IMR-90 (cell line): ENCODE measurements around the gene NOG. TPM values are rescaled to one million over a fixed set of nuclear protein-coding genes. Genes with fewer than 3 reads are reported as not detected.

Experiments
- ATAC-seq: fragments of 200-7000 bp; cut with Tn5 transposase; 2 replicates; pipeline ENCODE4 v1.9.1; 2020; ENCODE audit warnings: low read depth, mild to moderate bottlenecking, moderate library complexity
- BruUV-seq: library from RNA; stranded (reverse); fragments of 400-500 nt; replicated peaks from 2 replicates; lab custom pipeline; 2021; lab: Mats Ljungman, UMichigan
- CTCF ChIA-PET: fragments of 300-600 bp; formaldehyde crosslinking; extraction: SDS; loops from one replicate; lab custom pipeline; 2021; ENCODE audit warnings: antibody characterized with exemption; lab: Yijun Ruan, JAX
- POLR2A ChIA-PET: fragments of 300-600 bp; sonication (Branson Sonifier 250); formaldehyde crosslinking; loops from one replicate; lab custom pipeline; 2022; ENCODE audit warnings: antibody characterized with exemption; ENCODE audit not compliant: unreplicated experiment; lab: Charles Lee
- DNase-seq: peaks from one replicate; pipeline ENCODE4 v3.0.0; 2013
- H2AFZ ChIP-seq: replicated peaks from 2 replicates; pipeline ENCODE3; 2013; ENCODE audit warnings: low read length, mild to moderate bottlenecking; ENCODE audit not compliant: poor library complexity
- H2AK5ac ChIP-seq: 2 replicates; pipeline ENCODE4 v1.6.1; 2013; ENCODE audit warnings: low read depth, low read length, inconsistent platforms
- H2AK9ac ChIP-seq: replicated peaks from 2 replicates; pipeline ENCODE3; 2013; ENCODE audit warnings: mild to moderate bottlenecking, low read depth, low read length, moderate library complexity; ENCODE audit not compliant: poor library complexity
- H2BK120ac ChIP-seq: 2 replicates; pipeline ENCODE4 v1.6.1; 2013; ENCODE audit warnings: low read depth, low read length, inconsistent platforms
- H2BK15ac ChIP-seq: 3 replicates; pipeline ENCODE4 v1.6.1; 2013; ENCODE audit warnings: low read depth, low read length, inconsistent platforms
- H2BK20ac ChIP-seq: 2 replicates; pipeline ENCODE4 v1.6.1; 2013; ENCODE audit warnings: low read depth, mild to moderate bottlenecking, inconsistent platforms, low read length, moderate library complexity
- H2BK5ac ChIP-seq: 2 replicates; pipeline ENCODE4 v1.6.1; 2013; ENCODE audit warnings: mild to moderate bottlenecking, low read depth, low read length, inconsistent platforms; ENCODE audit not compliant: poor library complexity, severe bottlenecking
- H3K14ac ChIP-seq: replicated peaks from 2 replicates; pipeline ENCODE4 v1.6.1; 2013; ENCODE audit warnings: low read depth, low read length, inconsistent platforms
- H3K18ac ChIP-seq: 2 replicates; pipeline ENCODE4 v1.6.1; 2013; ENCODE audit warnings: low read depth, low read length, control low read depth
- H3K23ac ChIP-seq: 2 replicates; pipeline ENCODE4 v1.6.1; 2013; ENCODE audit warnings: low read depth, low read length, inconsistent platforms
- H3K27ac ChIP-seq: 2 replicates; pipeline ENCODE4 v1.5.1; 2013; ENCODE audit warnings: mild to moderate bottlenecking, control low read depth, low read length; ENCODE audit not compliant: insufficient read depth
- H3K27me3 ChIP-seq: 2 replicates; pipeline ENCODE4 v1.6.1; 2013; ENCODE audit warnings: low read length; ENCODE audit not compliant: control insufficient read depth, insufficient read depth
- H3K36me3 ChIP-seq: 2 replicates; pipeline ENCODE4 v1.6.1; 2013; ENCODE audit warnings: low read length, mixed read lengths; ENCODE audit not compliant: control insufficient read depth, insufficient read depth
- H3K4ac ChIP-seq: 2 replicates; pipeline ENCODE4 v1.6.1; 2013; ENCODE audit warnings: low read depth, low read length, inconsistent platforms
- H3K4me1 ChIP-seq: 2 replicates; pipeline ENCODE4 v1.6.1; 2013; ENCODE audit warnings: low read length, mixed read lengths; ENCODE audit not compliant: control insufficient read depth, insufficient read depth
- H3K4me2 ChIP-seq: 2 replicates; pipeline ENCODE4 v1.6.1; 2013; ENCODE audit warnings: low read depth, mild to moderate bottlenecking, control low read depth, low read length, moderate library complexity
- H3K4me3 ChIP-seq: 2 replicates; pipeline ENCODE4 v1.5.1; 2013; ENCODE audit warnings: low read depth, mild to moderate bottlenecking, control low read depth, low read length, moderate library complexity; ENCODE audit not compliant: insufficient read depth
- H3K56ac ChIP-seq: 2 replicates; pipeline ENCODE4 v1.6.1; 2013; ENCODE audit warnings: low read length, inconsistent platforms; ENCODE audit not compliant: insufficient read depth; ENCODE audit errors: extremely low read depth
- H3K79me1 ChIP-seq, 2 experiments: 2 replicates each; pipeline ENCODE4 v1.6.1; 2013; ENCODE audit warnings: low read length in 2 of 2, inconsistent platforms in 1 of 2, low read depth in 1 of 2
- H3K9ac ChIP-seq: 2 replicates; pipeline ENCODE4 v1.6.1; 2013; ENCODE audit warnings: low read depth, low read length, control low read depth
- H3K9me1 ChIP-seq: 2 replicates; pipeline ENCODE4 v1.6.1; 2013; ENCODE audit warnings: low read length, inconsistent platforms; ENCODE audit not compliant: insufficient read depth
- H3K9me3 ChIP-seq: 2 replicates; pipeline ENCODE4 v1.6.1; 2013; ENCODE audit warnings: low read length; ENCODE audit not compliant: control insufficient read depth, insufficient read depth
- H4K20me1 ChIP-seq: 2 replicates; pipeline ENCODE4 v1.6.1; 2013; ENCODE audit warnings: low read length, inconsistent platforms; ENCODE audit not compliant: insufficient read depth
- H4K5ac ChIP-seq: 2 replicates; pipeline ENCODE4 v1.6.1; 2013; ENCODE audit warnings: mild to moderate bottlenecking, low read depth, low read length, control low read depth
- H4K8ac ChIP-seq, 2 experiments: 2 replicates each; pipeline ENCODE4 v1.6.1; 2013; ENCODE audit warnings: low read depth in 2 of 2, low read length in 2 of 2, control low read depth in 1 of 2, inconsistent platforms in 1 of 2
- H4K91ac ChIP-seq: 2 replicates; pipeline ENCODE4 v1.6.1; 2013; ENCODE audit warnings: low read depth, low read length, inconsistent platforms; ENCODE audit not compliant: insufficient read depth
- BHLHE40 ChIP-seq: fragments of 150-350 bp; IDR thresholded peaks from 2 replicates; pipeline ENCODE4 v1.6.1; 2016; ENCODE audit warnings: mild to moderate bottlenecking, low read depth, low read length
- CEBPB ChIP-seq: IDR thresholded peaks from 2 replicates; pipeline ENCODE4 v1.6.1; 2012; ENCODE audit warnings: low read depth, low read length, improper control_type of control experiment
- CHD1 ChIP-seq: IDR thresholded peaks from 2 replicates; pipeline ENCODE4 v1.6.1; 2012; ENCODE audit warnings: low read depth, low read length, improper control_type of control experiment
- CTCF ChIP-seq: conservative IDR thresholded peaks from 2 replicates; pipeline ENCODE4 v1.5.1; 2012; ENCODE audit warnings: mild to moderate bottlenecking, low read depth, low read length, improper control_type of control experiment
- FOS ChIP-seq: fragments of 150-350 bp; IDR thresholded peaks from 2 replicates; pipeline ENCODE4 v1.6.1; 2016; ENCODE audit warnings: low read depth, low read length
- MAFK ChIP-seq: IDR thresholded peaks from 2 replicates; pipeline ENCODE4 v1.6.1; 2012; ENCODE audit warnings: low read depth, low read length, improper control_type of control experiment
- MXI1 ChIP-seq: IDR thresholded peaks from 2 replicates; pipeline ENCODE4 v1.6.1; 2012; ENCODE audit warnings: low read depth, mild to moderate bottlenecking, low read length, moderate library complexity, borderline replicate concordance
- NFE2L2 ChIP-seq: fragments of 150-350 bp; IDR thresholded peaks from 2 replicates; pipeline ENCODE4 v1.6.1; 2016; ENCODE audit warnings: low read depth, mild to moderate bottlenecking, low read length
- POLR2A ChIP-seq: IDR thresholded peaks from 2 replicates; pipeline ENCODE4 v1.6.1; 2012; ENCODE audit warnings: mild to moderate bottlenecking, low read depth, low read length
- RAD21 ChIP-seq: IDR thresholded peaks from 2 replicates; pipeline ENCODE4 v1.6.1; 2012; ENCODE audit warnings: low read length, improper control_type of control experiment
- RCOR1 ChIP-seq: IDR thresholded peaks from 2 replicates; pipeline ENCODE4 v1.6.1; 2012; ENCODE audit warnings: mild to moderate bottlenecking, low read length, improper control_type of control experiment; ENCODE audit not compliant: insufficient replicate concordance
- RFX5 ChIP-seq: IDR thresholded peaks from 2 replicates; pipeline ENCODE4 v1.8.0; 2012; ENCODE audit warnings: low read depth, mild to moderate bottlenecking, low read length, moderate library complexity
- SMC3 ChIP-seq: fragments of 150-350 bp; IDR thresholded peaks from 2 replicates; pipeline ENCODE4 v1.6.1; 2016; ENCODE audit warnings: low read depth, mild to moderate bottlenecking, antibody characterized with exemption, low read length, moderate library complexity
- USF2 ChIP-seq: fragments of 150-350 bp; IDR thresholded peaks from 2 replicates; pipeline ENCODE4 v1.6.1; 2017; ENCODE audit warnings: mild to moderate bottlenecking, antibody characterized with exemption, low read length, low read depth
- WGBS, 2 experiments: methylation state at CpG; one replicate each; pipeline versions ENCODE4 v1.1.5 to v1.1.7; 2013; ENCODE audit warnings: missing lambda C conversion rate in 2 of 2; ENCODE audit not compliant: insufficient read length in 1 of 2; ENCODE audit errors: extremely low coverage in 2 of 2; 5-methylcytosine and 5-hydroxymethylcytosine counted together
- dilution Hi-C: fragments of 300-500 bp; cut with HindIII; formaldehyde crosslinking; loops from one replicate; pipeline ENCODE4 v1.14.3; 2018; ENCODE audit warnings: low sequenced_read_pairs; ENCODE audit not compliant: unreplicated experiment
- in situ Hi-C: fragments of 300-500 bp; cut with MboI; formaldehyde crosslinking; loops from 3 replicates; pipeline ENCODE4 v1.14.3; 2019; ENCODE audit warnings: low sequenced_read_pairs, inconsistent platforms, mixed read lengths
- intact Hi-C: fragments of 100-400 bp; cut with micrococcal nuclease; formaldehyde crosslinking; loops from 2 replicates; pipeline ENCODE4 v1.10.0; 2022
- polyA plus RNA-seq, 3 experiments: library from polyadenylated mRNA; depleted of rRNA; stranded (reverse); fragments of >200 nt; gene quantifications; 2 replicates each; pipeline ENCODE4 v1.2.3, GENCODE V29; 2012; ENCODE audit warnings: low replicate concordance in 1 of 3
- total RNA-seq: library from RNA; depleted of rRNA; stranded (reverse); fragments of >200 nt; gene quantifications from 2 replicates; pipeline ENCODE4 v1.2.3, GENCODE V29; 2012
- TF ChIP-seq, protein P1 (sequence below): fragments of 150-350 bp; IDR thresholded peaks from 2 replicates; pipeline ENCODE4 v1.6.1; 2016; ENCODE audit warnings: low read depth, mild to moderate bottlenecking, low read length, moderate library complexity, borderline replicate concordance

Gene NOG
- total and polyA plus RNA-seq, 2 of the 4 experiments (the other 2 are of a cell fraction), result 11.7 to 13.1 TPM

DNA sequence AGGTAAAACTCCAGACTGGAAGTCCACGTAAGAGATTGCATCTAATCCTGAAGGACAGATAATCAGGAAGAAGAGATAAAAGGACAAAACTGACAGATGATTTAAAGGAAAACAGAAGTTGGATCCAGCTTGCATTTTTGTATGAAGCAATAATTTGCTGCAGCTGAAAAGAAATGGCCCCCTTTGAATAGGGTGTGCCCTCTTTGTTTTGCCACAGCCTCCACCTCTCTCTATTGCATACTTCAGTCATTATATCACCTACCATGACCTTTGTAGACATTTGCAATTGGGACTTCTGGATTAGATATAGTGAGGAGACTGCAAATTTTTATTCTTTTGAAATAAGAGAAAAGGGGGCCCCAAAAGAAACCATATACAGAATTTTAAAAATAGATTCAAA lies 8.1 kb downstream of the NOG start:
- in situ Hi-C loops (no loop called here), dilution Hi-C loops (no loop called here), intact Hi-C loops (no loop called here)
- no TSS peak for BruUV-seq
- no peak overlapping the region for H3K27ac ChIP-seq
- 0 out of 2 replicates have a peak, but pooled peaks cover 3% of the 10 kb centered on the region for H3K9me1 ChIP-seq
- H4K5ac ChIP-seq, result no peak overlapping the region
- H3K9ac ChIP-seq, result no peak overlapping the region
- no CpG with 5 or more reads among the region's 1 CpG for WGBS, 2 experiments
- TF ChIP-seq USF2 (no peak), RCOR1 (no peak), MAFK (no peak), CTCF (no peak), CEBPB (no peak), FOS (no peak), CHD1 (no peak), NFE2L2 (no peak), BHLHE40 (no peak), RAD21 (no peak), MXI1 (no peak), POLR2A (no peak), RFX5 (no peak), SMC3 (no peak)
- TF ChIP-seq, protein P1, sequence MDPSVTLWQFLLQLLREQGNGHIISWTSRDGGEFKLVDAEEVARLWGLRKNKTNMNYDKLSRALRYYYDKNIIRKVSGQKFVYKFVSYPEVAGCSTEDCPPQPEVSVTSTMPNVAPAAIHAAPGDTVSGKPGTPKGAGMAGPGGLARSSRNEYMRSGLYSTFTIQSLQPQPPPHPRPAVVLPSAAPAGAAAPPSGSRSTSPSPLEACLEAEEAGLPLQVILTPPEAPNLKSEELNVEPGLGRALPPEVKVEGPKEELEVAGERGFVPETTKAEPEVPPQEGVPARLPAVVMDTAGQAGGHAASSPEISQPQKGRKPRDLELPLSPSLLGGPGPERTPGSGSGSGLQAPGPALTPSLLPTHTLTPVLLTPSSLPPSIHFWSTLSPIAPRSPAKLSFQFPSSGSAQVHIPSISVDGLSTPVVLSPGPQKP, result no peak
- no peak overlapping the region for H3K4me2 ChIP-seq
- POLR2A ChIA-PET, result no interaction called here
- no peak overlapping the region for H4K8ac ChIP-seq
- no peak overlapping the region for H2BK15ac ChIP-seq
- H2BK120ac ChIP-seq, result no peak overlapping the region
- ATAC-seq (no peak), DNase-seq (no peak)
- no peak overlapping the region for H2AK9ac ChIP-seq
- H3K4me1 ChIP-seq, result peaks cover 7% of the 10 kb centered on the region
- no peak overlapping the region for H3K14ac ChIP-seq
- no peak overlapping the region for H3K56ac ChIP-seq
- H3K4ac ChIP-seq, result no peak overlapping the region
- H3K79me1 ChIP-seq, result no peaks in the 10 kb centered on the region
- H3K36me3 ChIP-seq, result no peaks in the 10 kb centered on the region
- no peak overlapping the region for H3K23ac ChIP-seq
- H3K18ac ChIP-seq, result no peak overlapping the region
- H3K9me3 ChIP-seq, result no peaks in the 10 kb centered on the region
- no peak overlapping the region for H2BK20ac ChIP-seq
- H3K4me3 ChIP-seq, result no peak overlapping the region
- peaks cover 12% of the 10 kb centered on the region for H3K27me3 ChIP-seq
- CTCF ChIA-PET, result no interaction called here
- no peak overlapping the region for H4K91ac ChIP-seq
- H2AFZ ChIP-seq, result no peak overlapping the region
- no peaks in the 10 kb centered on the region for H4K20me1 ChIP-seq
- H2AK5ac ChIP-seq, result no peak overlapping the region
- H2BK5ac ChIP-seq, result no peak overlapping the region
